ENCODE measurements around the gene PHLDA2. TPM values are rescaled to one million over a fixed set of nuclear protein-coding genes. Genes with fewer than 3 reads are reported as not detected.

PHLDA2 gene
- total and polyA plus RNA-seq, 8 donors, result 0.16 to 9.0 (median 2.6) TPM

- Histone ChIP-seq H3K36me3 (no peaks in the 10 kb centered on the region), H3K27ac (no peak overlapping the region), H3K9me3 (no peaks in the 10 kb centered on the region), H3K4me1 (peaks cover under 1 to 10% (median 4%) of the 10 kb centered on the region in 3 donors), H3K4me3 (no peak overlapping the region), H3K27me3 (no peaks in the 10 kb centered on the region)
- 90 to 92% methylated on average over 6 of the region's 6 CpGs for WGBS, 2 donors
- DNase-seq (peak in 2 of 6 donors; percentile 26 to 57), FAIRE-seq (no peak), ATAC-seq (no peak)
- no peak for TF ChIP-seq CTCF (IDR thresholded peaks at IDR 0.05)
- intact Hi-C loops (cut with DNase I), result loop anchor here in 2 of 3 donors (10.0 kb wide), 3 partner anchors 362 to 592 kb away; partner anchors contain the start of genes C11orf21 (in 1 of the 2) and TSPAN32 (in 1 of the 2)
These were observed 32.2 kb downstream of the PHLDA2 start for GRCh38 chr11:2897048-2897447.

- H3K27ac ChIP-seq, result no peak overlapping the region
- peaks cover 10 to 20% (median 13%) of the 10 kb centered on the region in 3 donors for H3K4me1 ChIP-seq
- FAIRE-seq, result no peak
- intact Hi-C loops (cut with DNase I), result loop anchor here in 2 of 3 donors (10.0 kb wide), 3 partner anchors 361 to 591 kb away; partner anchors contain the start of genes C11orf21 (in 1 of the 2) and TSPAN32 (in 1 of the 2)
- no peaks in the 10 kb centered on the region for H3K9me3 ChIP-seq
- H3K27me3 ChIP-seq, result no peaks in the 10 kb centered on the region
- no peak for TF ChIP-seq CTCF (IDR thresholded peaks at IDR 0.05)
- DNase-seq, result peak in 1 of 6 donors; percentile 57
- no peaks in the 10 kb centered on the region for H3K36me3 ChIP-seq
- H3K4me3 ChIP-seq, result no peak overlapping the region
- ATAC-seq, result no peak
- 71 to 88% methylated on average over 9 of the region's 9 CpGs for WGBS, 2 donors
These were observed 33.2 kb downstream of the PHLDA2 start for GRCh38 chr11:2896047-2896446.

- FAIRE-seq, result no peak
- H3K9me3 ChIP-seq, result no peaks in the 10 kb centered on the region
- intact Hi-C loops (cut with DNase I), result loop anchor here (5.0 to 10.0 kb wide), 4 partner anchors 359 to 589 kb away; partner anchors contain the start of genes C11orf21 (in 1 of the 3) and TSPAN32 (in 1 of the 3)
- H3K4me3 ChIP-seq, result no peak overlapping the region
- DNase-seq, result peak in 1 of 6 donors; percentile 15
- no peaks in the 10 kb centered on the region for H3K27me3 ChIP-seq
- WGBS, 2 donors, result 86 to 87% methylated on average over 4 of the region's 4 CpGs
- H3K27ac ChIP-seq, result no peak overlapping the region
- no peak for TF ChIP-seq CTCF (IDR thresholded peaks at IDR 0.05)
- no peaks in the 10 kb centered on the region for H3K36me3 ChIP-seq
- no peak for ATAC-seq
- peaks cover 14 to 23% (median 17%) of the 10 kb centered on the region in 3 donors for H3K4me1 ChIP-seq
These were observed 35.3 kb downstream of the PHLDA2 start for GRCh38 chr11:2893935-2894334.

GRCh38 chr11:2892967-2893528 lies 36.2 kb downstream of the PHLDA2 start:
- ATAC-seq (peak in 1 of 4 donors; percentile 2), FAIRE-seq (no peak), DNase-seq (peak in 2 of 6 donors; percentile 25 to 36)
- Histone ChIP-seq H3K27me3 (no peaks in the 10 kb centered on the region), H3K4me1 (peaks cover 14 to 23% (median 17%) of the 10 kb centered on the region in 3 donors), H3K27ac (peak overlapping the region in 1 of 4 donors; percentile 3), H3K4me3 (peak overlapping the region in 1 of 4 donors; percentile 29), H3K36me3 (no peaks in the 10 kb centered on the region), H3K9me3 (no peaks in the 10 kb centered on the region)
- intact Hi-C loops (cut with DNase I), result loop anchor here (5.0 to 10.0 kb wide), 4 partner anchors 358 to 588 kb away; partner anchors contain the start of genes C11orf21 (in 1 of the 3) and TSPAN32 (in 1 of the 3)
- 57 to 59% methylated on average over 4 of the region's 4 CpGs for WGBS, 2 donors
- no peak for TF ChIP-seq CTCF (IDR thresholded peaks at IDR 0.05)
